ENCODE measurements around the gene ADH7.

GRCh38 chr4:99362768-99363167 is 72.4 kb downstream of the ADH7 start:
- TF ChIP-seq CTCF (IDR thresholded peaks at IDR 0.05) (no peak), POLR2A (IDR thresholded peaks at IDR 0.05) (no peak), EP300 (IDR thresholded peaks at IDR 0.05) (no peak)

All from gastroesophageal sphincter (tissue), 3 donors.